Neural progenitor cell (in vitro differentiated cells): ENCODE data around the gene ALK.

Experiments
- CTCF ChIP-seq: fragments of 200-600 bp; sonication (generic); IDR thresholded peaks from 2 replicates; pipeline ENCODE4 v1.5.1; 2017; ENCODE audit warnings: antibody characterized with exemption, mild to moderate bottlenecking
- EZH2 ChIP-seq: fragments of 200-600 bp; sonication (generic); IDR thresholded peaks from 2 replicates; pipeline ENCODE4 v1.6.1; 2017; ENCODE audit warnings: antibody characterized with exemption, mild to moderate bottlenecking, moderate library complexity
- EZH2phosphoT487 ChIP-seq: fragments of 200-600 bp; sonication (generic); IDR thresholded peaks from 2 replicates; pipeline ENCODE4 v1.6.1; 2017; ENCODE audit warnings: antibody characterized with exemption

GRCh38 chr2:29250977-29251376, 670.4 kb downstream of the ALK start:
- TF ChIP-seq CTCF (no peak), EZH2 (no peak), EZH2phosphoT487 (no peak)
